ENCODE results near the gene PRKACB.

DNA sequence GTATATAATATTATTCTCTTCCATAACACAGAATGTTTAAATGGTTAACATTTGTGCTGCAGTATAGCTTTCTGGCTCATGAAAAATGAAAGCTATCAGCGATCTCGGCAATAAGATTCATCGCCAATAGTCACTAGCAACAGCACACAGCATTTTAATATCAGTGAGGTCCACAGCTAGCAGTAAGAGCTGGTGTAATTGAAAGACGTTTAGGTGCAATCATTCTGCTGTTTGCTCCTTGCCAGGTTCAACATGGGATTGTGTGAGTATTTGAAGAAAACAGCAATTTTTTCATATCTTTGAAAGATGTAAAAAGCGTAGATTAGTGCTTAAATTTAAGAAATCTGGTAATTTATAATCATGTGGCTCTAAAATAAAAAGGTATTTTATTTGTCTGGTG is 20.1 kb downstream of the PRKACB start:
- TF ChIP-seq, protein P1, sequence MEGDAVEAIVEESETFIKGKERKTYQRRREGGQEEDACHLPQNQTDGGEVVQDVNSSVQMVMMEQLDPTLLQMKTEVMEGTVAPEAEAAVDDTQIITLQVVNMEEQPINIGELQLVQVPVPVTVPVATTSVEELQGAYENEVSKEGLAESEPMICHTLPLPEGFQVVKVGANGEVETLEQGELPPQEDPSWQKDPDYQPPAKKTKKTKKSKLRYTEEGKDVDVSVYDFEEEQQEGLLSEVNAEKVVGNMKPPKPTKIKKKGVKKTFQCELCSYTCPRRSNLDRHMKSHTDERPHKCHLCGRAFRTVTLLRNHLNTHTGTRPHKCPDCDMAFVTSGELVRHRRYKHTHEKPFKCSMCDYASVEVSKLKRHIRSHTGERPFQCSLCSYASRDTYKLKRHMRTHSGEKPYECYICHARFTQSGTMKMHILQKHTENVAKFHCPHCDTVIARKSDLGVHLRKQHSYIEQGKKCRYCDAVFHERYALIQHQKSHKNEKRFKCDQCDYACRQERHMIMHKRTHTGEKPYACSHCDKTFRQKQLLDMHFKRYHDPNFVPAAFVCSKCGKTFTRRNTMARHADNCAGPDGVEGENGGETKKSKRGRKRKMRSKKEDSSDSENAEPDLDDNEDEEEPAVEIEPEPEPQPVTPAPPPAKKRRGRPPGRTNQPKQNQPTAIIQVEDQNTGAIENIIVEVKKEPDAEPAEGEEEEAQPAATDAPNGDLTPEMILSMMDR (IDR thresholded peaks at IDR 0.05; ENCODE audit: borderline replicate concordance, extremely low read depth, low read length, poor library complexity, severe bottlenecking): no peak
- no peak for TF ChIP-seq EZH2 (IDR thresholded peaks at IDR 0.05; ENCODE audit: borderline replicate concordance, low read depth, low read length, severe bottlenecking)

All from DND-41 (cell line).